NCI-H345 (cell line): Measurements from ENCODE around the gene ST3GAL5.

Experiments
- DNase-seq: peaks from one replicate; lab custom pipeline; 2025; lab: John Stamatoyannopoulos, UW

The ST3GAL5 gene

DNA sequence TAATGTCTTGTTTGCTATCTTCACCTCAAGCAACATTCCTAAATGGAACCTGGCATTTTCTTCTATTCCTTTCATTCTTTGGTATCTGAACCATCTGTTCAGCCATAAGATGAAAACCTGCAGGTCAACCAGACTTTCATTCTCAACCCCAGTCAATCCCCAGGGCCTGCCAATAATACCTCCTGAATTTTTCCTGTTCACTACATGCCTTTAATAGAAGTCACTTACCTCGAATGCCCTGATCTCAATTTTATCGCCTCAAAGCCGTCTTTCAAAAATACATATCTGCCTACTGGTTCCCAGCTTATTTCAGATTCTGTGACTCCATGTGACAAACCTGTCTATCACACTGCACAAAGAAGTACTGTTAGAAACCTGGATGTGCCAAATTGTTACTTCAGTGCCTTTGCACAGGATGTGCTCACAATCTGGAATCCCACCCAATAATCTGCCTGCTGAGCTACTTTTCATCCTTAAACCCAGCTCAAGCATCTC is 22.6 kb downstream of the ST3GAL5 start:
- DNase-seq = no peak

DNA sequence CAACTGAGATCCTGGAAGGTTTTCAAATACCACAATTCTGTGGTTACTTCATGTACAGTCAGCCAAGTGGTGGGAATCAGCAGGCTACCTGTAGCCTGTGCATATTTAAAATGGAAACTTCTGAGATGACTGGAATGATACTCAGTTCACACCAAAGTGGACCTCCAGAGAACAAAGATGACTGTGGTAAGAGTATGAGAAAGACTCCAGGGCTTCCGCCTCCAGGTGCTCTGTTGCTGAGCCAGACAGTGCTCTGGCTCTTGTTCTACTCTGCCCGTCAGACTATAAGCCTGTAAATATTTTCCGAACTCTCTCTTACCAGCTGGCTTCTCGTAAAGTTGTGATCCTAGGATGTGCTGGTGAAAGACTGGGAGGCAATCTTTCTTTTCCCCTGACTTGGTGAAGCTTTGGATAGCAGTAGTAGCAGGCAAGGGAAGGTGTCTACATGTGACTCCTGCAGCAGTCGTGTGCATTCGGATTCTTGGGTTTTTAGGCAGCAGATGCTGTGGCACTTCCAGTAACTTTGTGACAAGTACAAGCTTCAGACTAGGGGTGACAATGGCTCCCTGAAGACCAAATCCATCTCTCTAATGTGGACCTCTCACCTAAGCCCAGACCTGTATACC is 23.1 kb downstream of the ST3GAL5 start:
- DNase-seq = no peak

DNA sequence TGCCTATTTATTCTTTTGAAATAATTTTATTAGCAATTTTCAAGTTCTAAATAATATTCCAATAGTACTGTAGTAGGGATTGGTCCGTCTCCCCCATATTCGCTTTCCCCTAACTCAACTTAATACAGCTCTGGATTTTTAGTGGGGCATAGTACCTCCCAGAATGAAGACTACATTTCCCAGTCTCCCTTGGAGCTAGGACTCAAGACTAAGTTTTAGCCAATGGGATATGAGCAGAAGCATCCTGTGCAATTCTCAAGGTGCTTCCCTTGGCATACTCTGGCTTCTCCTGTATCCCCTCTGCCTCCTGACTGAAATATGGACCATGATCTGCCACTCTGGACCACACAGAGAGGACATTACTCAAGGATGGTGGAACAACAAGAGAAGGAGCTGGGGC is 24.1 kb downstream of the ST3GAL5 start:
- DNase-seq = no peak

DNA sequence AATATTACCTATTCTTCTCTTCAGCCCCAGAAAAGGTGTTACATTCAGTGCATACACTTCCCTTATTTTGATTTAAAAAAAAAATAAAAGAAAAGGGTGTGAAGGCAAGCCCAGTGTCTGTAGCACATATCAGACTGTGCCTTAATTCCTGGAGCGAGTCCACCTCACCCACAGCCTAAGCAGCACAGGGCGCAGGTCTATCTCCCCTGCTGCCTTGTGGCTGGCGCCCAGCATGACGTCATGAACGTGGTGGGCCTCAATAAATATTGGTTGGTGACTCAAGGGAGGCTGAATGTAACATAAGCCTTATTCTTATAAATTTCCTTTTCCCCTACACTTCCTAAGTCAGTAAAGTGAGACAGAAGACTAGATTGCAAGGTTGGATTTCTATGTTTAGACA is 26.4 kb downstream of the ST3GAL5 start:
- no peak for DNase-seq

DNA sequence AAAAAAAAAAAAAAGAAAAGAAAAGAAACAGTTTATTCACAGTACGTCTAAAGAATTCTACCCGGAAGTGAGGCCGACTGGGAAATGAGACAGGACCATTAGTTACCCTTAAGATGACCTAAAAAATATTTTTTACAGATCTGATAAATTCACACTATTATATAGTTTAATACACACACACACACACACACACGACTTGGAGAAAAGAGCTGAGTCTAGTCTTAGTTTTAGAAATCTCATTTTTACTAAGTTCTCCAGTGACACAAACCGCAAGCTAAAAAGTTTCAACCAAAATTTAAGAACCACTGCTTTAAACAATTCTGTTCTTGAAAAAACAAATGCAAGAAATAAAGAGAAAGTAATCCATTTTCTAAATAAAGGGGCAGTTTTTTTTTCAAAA is 27.1 kb downstream of the ST3GAL5 start:
- no peak for DNase-seq

DNA sequence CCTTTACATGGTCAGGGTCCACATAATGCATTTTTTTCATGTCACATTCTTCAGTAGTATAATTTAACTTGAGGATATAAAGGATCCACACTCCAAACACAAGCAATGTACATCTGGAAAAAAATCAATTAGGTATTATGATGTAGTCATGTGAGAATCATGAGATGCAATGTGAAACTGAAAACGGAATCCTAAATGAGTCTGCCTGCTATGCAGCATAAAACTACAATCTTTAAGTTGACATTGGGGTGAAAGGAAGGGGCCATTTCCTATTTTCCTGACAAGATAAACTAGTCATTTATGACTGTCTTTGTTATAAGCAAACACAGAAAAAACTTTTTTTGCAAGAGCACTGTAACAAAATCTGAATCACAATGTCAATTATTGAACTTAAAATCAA is 27.6 kb downstream of the ST3GAL5 start:
- no peak for DNase-seq

DNA sequence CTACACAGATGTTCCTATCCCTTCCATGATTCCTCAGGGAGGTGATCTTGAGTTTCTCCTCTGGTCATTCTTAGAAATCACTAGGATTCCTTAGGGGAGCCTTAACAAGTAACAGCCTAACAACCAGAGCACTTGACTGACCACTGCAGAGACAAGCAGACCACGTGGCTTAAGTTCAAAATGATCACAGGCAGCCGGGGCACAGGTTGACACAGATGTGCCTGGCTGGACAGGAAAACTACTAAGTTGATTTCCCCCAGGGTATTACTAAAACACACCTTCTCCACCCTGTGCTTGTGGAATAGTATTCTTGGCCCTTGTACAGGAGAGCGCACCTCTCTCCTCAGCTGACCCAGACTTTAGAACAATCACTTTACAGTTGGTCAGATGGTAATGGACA is 29.9 kb downstream of the ST3GAL5 start:
- DNase-seq = no peak

DNA sequence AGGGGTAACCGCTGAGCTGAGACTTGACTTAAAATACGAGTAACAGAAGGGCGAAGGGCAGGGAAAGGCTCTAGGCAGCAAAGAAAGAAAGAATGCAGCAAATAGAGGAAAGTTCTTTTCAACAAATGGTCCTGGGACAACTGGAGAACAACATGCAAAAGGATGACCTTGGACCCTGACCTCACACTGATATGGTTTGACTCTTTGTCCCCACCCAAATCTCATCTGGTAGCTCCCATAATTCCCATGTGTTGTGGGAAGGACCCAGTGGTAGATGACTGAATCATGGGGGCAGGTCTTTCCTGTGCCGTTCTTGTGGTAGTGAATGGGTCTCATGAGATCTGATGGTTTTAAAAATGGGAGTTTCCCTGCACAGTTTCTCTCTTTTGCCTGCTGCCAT is 33.9 kb downstream of the ST3GAL5 start:
- no peak for DNase-seq

DNA sequence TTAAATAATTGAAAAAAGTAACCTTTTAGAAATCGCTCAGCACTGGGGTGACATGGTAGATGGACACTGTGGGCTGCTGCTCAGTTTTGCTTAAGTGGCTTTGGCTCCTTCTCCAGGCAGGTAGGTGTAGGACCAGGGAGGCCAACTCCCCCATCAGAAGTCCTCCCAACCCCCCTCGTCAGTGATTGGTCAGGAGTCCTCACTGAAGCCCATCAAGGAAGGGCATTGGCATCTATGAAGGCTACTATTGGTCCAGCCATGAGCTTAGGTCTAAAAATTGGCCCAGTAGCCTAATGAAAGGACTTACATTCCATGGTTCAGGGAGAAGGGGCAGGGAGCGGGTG is 34.7 kb downstream of the ST3GAL5 start:
- DNase-seq = no peak

DNA sequence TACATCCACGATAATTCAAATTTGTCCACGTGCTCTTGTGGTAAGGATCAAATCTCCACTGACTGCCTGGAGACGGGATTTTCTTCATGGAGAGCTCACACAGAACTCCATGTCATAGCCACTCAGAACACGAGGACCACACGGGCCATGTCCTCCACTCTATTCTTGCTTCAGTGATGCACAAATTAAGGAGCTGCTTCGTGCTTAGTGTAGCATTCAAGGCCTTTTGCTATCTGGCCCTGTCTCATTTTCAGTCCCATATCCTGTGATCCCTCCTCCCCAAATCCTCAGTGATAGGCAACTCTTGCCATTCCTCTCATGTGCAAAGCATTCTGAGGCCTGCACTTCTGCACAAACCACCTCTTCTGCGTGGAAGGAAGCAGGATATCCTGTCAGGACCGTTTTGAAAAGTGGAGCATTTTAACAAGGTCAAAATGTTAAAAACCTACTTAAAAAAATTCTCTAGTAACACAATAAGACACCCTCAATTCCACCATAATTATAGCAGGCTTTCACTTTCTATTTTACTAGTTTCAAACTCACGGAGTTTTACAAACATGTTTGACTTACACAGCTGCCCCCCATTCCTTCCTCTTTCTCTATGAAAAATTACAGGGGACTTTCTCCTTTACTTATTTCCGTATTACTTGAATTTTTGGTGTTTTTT is 35.2 kb downstream of the ST3GAL5 start:
- no peak for DNase-seq

DNA sequence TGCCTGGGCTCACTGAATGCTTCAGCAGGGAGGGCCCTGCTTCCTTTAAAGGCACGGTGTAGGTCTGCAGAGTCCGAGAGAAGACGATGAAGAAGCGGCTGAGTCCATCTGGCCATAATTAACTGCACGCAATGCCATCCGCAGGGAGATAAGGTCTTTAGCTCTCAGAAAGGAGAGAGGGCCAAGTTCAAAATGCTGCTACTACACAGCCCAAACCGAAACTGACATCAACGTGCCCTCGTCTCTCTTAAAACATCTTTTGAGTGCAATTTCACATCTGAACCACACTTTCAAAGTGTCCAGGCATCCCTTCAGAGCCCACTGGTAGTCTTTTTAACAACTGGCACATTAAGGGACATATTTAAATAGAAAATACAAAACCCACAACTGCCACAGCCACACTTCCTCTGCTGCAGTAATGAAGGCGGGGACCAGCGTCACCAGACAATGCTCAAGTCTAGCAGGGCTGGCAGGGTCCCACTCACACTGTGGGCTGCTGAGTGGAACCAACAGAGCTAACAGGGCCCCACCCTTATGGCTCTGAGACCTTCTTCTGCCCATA is 35.8 kb downstream of the ST3GAL5 start:
- DNase-seq = no peak

DNA sequence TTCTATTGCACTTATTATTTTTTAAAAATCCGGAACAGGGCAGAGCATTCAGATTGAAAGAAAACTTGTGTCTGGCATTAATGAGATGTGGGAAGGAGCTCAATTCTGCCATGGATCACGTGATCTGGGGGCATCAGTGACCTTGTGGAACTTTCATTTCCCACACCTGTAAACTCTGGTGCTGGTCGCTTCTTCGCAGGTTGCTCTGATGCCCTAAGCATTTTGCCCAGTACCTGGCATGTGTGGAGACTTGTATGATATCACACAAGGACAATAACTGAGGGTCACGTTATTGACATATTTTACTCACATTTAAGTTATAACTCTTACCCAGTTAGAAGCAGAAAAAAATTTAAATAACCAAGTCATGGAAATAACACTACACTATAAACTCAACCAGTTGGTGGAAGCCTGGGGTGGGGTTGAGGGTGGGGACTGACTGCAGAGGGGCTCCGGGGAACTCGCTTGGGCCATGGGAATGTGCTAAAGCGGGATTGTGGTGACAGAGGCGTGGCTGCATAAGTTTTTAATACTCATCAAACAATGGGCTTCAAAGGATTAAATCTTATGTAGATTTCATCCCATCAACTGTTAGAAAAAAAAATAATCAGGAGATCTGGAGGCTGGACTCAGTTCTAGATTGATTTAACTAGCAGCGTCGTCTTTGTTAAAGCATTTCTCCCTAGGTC is 36.5 kb downstream of the ST3GAL5 start:
- DNase-seq = no peak

DNA sequence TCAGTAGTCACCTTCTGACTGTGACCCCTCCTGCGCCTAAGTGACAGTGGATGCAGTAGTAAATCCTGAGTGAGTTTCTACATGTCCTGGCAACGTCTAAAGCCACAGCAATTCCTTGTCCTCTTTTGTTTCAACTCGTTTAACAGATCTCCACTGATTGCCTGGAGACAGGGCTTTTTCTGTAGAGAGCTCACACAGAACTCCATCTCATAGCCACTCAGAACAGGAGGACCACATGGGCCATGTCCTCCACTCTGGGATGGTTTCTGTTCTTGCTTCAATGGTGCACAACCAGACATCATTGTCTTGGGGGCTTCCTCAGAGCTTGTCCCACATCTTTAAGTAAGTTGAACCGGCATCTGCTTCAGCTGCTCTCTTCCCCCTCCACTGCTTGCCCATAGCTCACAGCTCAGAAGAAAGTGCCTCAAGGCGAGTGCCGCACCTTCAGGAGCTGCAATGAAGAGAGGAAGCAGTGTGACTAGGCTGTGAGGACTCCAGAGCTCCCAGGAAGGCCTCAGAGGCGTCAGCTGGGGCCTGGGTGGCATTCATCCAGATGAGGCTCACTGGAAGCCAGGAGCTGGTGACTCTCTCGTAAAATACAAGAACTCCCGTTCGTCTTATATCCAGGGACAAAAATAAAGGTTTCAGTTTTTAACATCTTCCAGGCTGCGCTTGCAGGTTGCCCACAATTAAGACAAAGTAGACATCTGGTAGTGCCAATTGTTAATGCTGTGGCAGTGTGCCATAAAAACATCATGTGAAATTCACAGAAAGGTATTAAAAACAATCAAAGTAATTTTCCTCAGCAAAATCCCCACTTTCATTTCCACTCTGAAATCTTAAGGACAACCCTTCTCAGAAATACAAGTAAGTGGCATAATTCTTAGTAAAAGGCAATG is 37.3 kb downstream of the ST3GAL5 start:
- DNase-seq = no peak

DNA sequence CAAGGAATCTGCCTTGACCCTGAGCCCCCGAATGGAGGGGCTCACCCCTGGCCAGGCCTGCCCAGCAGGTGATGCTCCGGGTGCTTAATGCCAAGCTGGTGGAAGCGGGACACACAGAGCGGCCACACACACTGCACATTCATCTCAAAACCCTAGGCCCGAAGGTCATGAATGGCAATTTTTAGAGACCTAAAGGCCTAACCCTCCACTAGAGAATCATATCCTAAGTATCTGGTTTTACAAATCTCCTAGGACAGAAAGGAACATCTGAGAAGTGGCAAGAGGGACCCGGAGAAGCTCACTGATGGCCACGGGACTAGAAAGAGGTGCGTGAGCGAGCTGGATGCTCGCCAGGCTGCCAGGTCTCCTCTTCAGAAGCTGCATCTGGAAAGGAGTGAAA is 38.3 kb downstream of the ST3GAL5 start:
- no peak for DNase-seq

DNA sequence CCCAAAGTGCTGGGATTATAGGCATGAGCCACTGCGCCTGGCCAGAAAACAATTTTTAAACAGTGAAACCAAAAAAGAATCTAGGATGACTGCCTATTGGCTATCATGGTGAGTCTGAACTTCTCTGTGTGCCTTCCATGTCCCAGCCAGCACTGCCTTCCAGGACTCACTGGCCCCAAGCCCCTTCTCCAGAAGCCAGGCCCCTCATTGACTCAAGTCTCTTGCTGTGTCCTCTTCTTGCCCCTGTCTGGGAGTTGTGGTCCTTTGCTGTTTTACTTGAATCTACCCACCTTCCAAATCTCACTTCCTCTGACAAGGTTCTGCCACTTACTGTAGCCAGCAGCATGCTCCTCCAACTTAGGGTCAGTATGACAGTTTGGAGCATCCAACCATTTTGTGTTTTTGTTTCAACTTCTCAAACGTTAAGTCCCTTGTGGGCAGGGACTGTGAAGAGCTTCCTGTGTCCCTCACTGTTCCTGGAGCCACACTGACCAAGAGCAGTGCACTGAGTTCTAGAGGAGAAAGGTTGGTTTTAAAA is 41.7 kb downstream of the ST3GAL5 start:
- DNase-seq = no peak

DNA sequence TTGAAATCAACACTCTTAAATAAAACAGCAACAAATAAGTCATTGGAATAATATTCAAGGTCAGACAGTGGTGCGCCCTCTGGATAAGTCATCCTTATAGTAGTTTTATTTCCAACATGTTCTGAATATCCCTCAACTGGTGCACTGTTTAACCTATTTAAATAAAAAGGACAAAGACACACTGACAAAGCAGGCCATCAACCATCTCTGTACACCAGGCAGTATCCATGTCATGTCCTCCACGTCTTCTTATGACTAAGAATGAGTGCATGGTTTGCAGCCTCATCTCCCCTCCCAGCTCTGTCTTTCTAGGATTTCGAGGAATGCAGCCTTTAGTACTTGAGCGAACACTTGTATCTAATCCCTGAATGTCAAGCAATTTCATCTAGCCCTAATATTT is 42.4 kb downstream of the ST3GAL5 start:
- DNase-seq = no peak

DNA sequence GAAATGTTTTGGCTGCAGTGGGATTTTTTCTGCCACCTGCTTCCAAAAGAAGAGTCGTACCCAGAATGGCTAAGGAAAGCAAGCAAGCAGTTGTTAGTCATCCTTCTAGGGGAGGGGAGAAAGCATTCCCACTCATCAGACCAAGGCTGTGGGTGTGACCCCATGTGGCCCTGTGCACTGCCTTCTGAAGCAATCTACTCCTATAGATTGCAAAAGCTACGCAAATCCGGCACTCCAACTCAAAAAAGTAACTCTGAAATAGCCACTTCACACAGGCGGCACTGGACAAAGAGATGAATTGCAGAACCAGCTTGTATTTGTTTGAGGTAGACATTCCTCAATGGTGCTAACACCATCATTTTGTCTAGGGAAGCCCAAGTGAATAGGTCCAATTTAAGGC is 44.3 kb downstream of the ST3GAL5 start:
- no peak for DNase-seq

DNA sequence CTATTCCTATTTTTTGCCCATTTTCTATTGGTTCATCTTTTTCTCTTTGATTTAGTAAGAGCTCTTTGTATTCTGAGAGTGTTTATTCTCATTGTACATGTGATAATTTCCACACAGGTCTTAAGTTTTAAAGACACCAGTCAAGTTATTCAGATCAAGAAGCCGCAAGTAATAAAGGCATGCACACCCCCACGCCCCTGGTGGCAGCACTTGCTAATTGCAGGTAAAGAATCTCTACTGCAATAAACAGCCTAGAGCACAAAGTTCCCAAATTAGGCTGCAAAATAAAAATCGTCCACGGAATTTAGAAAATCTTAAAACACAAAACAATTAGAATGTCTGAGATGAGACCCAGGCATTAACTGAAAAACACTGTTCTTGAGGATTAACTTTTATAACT is 45.2 kb downstream of the ST3GAL5 start:
- DNase-seq = no peak

DNA sequence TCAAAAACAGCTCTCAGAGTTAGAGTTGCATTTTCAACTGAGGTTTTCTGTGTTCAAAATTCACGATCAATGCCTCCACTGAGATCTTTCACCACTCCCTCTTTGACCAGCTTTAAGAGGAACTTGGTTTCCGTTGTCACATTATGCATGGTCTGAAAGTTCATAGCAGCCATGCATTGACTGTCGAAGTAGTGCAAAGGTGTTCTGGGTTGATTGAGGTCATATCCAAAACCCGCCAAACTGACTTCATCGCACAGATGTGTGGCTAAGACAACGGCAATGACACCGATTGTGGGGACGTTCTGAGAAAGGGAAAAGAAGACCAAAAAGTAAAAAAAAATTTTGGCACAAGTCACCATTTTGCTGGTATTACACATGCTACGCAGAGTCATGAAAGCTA is 48.7 kb downstream of the ST3GAL5 start:
- DNase-seq = no peak

DNA sequence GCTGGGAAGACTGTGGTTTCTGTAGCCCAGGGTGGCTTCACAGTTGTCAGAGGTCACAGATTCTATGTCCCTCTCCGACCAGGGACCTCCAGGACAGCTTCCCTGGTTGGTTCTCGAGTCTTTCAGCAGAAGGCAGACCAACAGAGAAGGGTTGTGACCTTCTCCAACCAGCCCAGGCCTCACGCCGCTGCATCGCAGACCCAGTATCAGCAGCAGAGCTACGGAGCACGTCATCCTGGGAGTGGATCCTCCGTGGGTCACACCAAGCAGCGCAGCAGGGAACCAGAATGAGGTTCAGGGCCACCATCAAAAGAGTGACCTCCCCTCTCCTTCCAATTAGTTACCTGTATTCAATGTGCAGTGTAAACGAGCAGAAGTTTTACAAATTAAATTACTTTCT is 49.3 kb downstream of the ST3GAL5 start:
- no peak for DNase-seq

DNA sequence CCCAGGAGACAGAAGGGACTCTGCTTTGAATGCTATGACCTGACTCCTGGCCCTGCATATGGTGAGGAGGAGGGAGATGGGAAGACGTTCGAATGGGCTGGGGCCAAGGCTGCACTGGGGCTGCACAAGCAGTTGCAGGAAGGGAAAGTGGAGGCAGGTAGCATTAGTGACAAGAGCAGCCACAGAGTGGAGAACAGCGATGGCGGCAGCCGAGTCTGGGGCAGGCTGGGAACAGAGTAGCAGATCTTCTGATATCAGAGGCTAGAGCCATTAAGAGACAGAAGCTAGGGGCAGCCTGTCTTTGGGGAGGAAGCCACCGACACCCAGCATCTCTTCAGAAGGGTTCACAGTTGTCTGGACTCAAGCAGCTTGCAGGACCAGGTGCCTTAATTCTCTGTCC is 50.1 kb downstream of the ST3GAL5 start:
- DNase-seq = no peak

DNA sequence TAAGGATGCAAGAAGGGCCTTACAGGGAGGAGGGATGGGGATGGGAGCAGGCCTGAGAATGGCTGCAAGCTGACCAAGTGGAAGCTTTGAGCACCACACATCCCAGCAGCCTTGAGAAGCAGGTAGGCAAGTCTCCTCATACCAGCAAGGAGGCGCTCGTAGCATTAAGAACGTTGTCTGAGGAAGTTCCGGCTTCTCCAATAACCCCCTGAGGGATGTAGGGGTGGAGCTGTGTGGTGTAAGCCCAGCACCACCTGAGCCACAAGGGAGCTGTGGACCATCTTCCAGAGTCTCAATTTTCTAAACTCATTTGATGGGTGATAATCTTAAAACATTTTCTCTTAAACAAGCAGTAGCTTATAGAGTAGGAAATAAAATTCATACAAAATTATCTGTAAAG is 50.6 kb downstream of the ST3GAL5 start:
- no peak for DNase-seq
